HG03045 (cell line): Measurements from ENCODE around the gene TGFBR3.

Source experiments
- ATAC-seq: cut with Tn5 transposase; IDR thresholded peaks from one replicate; pipeline ENCODE4 v1.9.1; 2021; ENCODE audit warnings: mild to moderate bottlenecking, moderate library complexity; ENCODE audit not compliant: unreplicated experiment

TGFBR3 gene

GRCh38 chr1:91783423-91784170, 102.4 kb downstream of the TGFBR3 start:
- ATAC-seq = no peak

- ATAC-seq = no peak
Measured at GRCh38 chr1:91781901-91782622, 103.9 kb downstream of the TGFBR3 start.

- ATAC-seq = no peak
Measured at GRCh38 chr1:91781371-91781825, 104.6 kb downstream of the TGFBR3 start.

GRCh38 chr1:91779548-91780021, 106.4 kb downstream of the TGFBR3 start:
- no peak for ATAC-seq

GRCh38 chr1:91778964-91779363, 107.0 kb downstream of the TGFBR3 start:
- ATAC-seq = no peak

GRCh38 chr1:91777630-91778300, 108.2 kb downstream of the TGFBR3 start:
- no peak for ATAC-seq

- no peak for ATAC-seq
Measured at GRCh38 chr1:91777196-91777595, 108.8 kb downstream of the TGFBR3 start.

- ATAC-seq = no peak
Measured at GRCh38 chr1:91776068-91776794, 109.7 kb downstream of the TGFBR3 start.

- ATAC-seq = no peak
Measured at GRCh38 chr1:91775227-91775626, 110.7 kb downstream of the TGFBR3 start.

- no peak for ATAC-seq
Measured at GRCh38 chr1:91774520-91775203, 111.3 kb downstream of the TGFBR3 start.

GRCh38 chr1:91771717-91772116, 114.2 kb downstream of the TGFBR3 start:
- ATAC-seq = no peak

- no peak for ATAC-seq
Measured at GRCh38 chr1:91770667-91771268, 115.2 kb downstream of the TGFBR3 start.

GRCh38 chr1:91769742-91770141, 116.2 kb downstream of the TGFBR3 start:
- no peak for ATAC-seq

GRCh38 chr1:91768786-91769725, 116.9 kb downstream of the TGFBR3 start:
- ATAC-seq = no peak

- no peak for ATAC-seq
Measured at GRCh38 chr1:91768120-91768519, 117.8 kb downstream of the TGFBR3 start.

- no peak for ATAC-seq
Measured at GRCh38 chr1:91766883-91767282, 119.1 kb downstream of the TGFBR3 start.

GRCh38 chr1:91765880-91766443, 120.0 kb downstream of the TGFBR3 start:
- ATAC-seq = no peak

- no peak for ATAC-seq
Measured at GRCh38 chr1:91765293-91765692, 120.7 kb downstream of the TGFBR3 start.
